ENCODE measurements around the gene KIF5C. TPM values are rescaled to one million over a fixed set of nuclear protein-coding genes. Genes with fewer than 3 reads are reported as not detected.

Gene KIF5C
- 0.01 to 0.09 TPM (median 0.03 TPM) in 3 replicates for polyA plus RNA-seq
- not detected for polyA plus RNA-seq (2011; ENCODE audit: low read depth)
- 0.01 TPM in 1 of 2 replicates, not detected in the other for polyA plus RNA-seq (2011; cell fraction: cytosol; rRNA removed)
- polyA plus RNA-seq (2011; cell fraction: nucleus; rRNA removed): 0.03 and 0.04 TPM in 2 replicates
- 0.05 TPM in 1 of 2 replicates, not detected in the other for polyA plus RNA-seq (2012; ENCODE audit: low replicate concordance)
- polyA minus RNA-seq: not detected in 3 replicates
- not detected for polyA minus RNA-seq (2011; cell fraction: cytosol; rRNA and poly(A)+ RNA removed)
- 0.11 TPM in 1 of 2 replicates, not detected in the other for polyA minus RNA-seq (2011; cell fraction: nucleus; rRNA and poly(A)+ RNA removed)

DNA sequence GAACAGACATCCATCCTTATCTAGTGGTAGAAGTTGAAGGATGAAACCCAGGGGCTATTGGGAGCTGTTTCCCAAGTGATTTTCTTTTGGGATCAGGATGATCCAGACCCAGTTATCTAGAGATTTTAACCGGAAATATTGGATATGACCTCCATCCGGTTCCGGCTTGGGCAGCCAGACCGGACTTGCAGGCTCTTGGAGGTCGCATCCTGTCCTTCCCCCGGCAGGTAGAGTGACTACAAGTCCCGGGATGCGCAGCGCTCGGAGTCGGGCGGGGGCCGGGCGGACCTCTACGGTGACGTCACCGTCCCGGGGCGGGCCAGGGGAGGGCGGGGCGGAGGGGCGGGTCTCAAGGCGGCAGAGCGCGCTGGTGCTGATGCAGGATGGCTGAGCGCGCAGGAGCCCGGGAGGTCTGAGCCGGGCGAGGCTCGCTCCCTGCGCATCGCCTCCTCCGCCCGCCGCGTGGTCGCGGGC, at the start of gene KIF5C:
Gene KIF5C, plus strand, starts transcription at position 360 of the 474 bp plus-strand sequence. CDS start 391 bp downstream, outside the sequence.
- dilution Hi-C loops (cut with MboI; ENCODE audit: extremely low pct_ligation_motif_present, low sequenced_read_pairs): no loop called here
- H3K9me1 ChIP-seq (ENCODE audit: control insufficient read depth, extremely low read depth, insufficient read depth, low read length): no peaks in the 10 kb centered on the region
- DNase-seq (ENCODE audit: low read depth, low spot score) (peak; percentile 9), FAIRE-seq (no peak)
- H3K9ac ChIP-seq (ENCODE audit: control insufficient read depth, extremely low read depth, insufficient read depth, low read length): no peak within 1 kb of the TSS
- no peaks in the 10 kb centered on the region for H3K9me3 ChIP-seq (ENCODE audit: control insufficient read depth, low read depth, low read length)
- TF ChIP-seq, protein P1, sequence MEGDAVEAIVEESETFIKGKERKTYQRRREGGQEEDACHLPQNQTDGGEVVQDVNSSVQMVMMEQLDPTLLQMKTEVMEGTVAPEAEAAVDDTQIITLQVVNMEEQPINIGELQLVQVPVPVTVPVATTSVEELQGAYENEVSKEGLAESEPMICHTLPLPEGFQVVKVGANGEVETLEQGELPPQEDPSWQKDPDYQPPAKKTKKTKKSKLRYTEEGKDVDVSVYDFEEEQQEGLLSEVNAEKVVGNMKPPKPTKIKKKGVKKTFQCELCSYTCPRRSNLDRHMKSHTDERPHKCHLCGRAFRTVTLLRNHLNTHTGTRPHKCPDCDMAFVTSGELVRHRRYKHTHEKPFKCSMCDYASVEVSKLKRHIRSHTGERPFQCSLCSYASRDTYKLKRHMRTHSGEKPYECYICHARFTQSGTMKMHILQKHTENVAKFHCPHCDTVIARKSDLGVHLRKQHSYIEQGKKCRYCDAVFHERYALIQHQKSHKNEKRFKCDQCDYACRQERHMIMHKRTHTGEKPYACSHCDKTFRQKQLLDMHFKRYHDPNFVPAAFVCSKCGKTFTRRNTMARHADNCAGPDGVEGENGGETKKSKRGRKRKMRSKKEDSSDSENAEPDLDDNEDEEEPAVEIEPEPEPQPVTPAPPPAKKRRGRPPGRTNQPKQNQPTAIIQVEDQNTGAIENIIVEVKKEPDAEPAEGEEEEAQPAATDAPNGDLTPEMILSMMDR (optimal IDR thresholded peaks at IDR 0.05 in 1 of 3, IDR thresholded peaks at IDR 0.05 in 1 of 3, conservative IDR thresholded peaks at IDR 0.05 in 1 of 3; ENCODE audit: extremely low read depth in 1 of 3, insufficient read depth in 2 of 3, low read length in 3 of 3): no peak
- TF ChIP-seq EZH2 (IDR thresholded peaks at IDR 0.05; ENCODE audit: low read length): no peak
- no peaks in the 10 kb centered on the region for H3K79me2 ChIP-seq (ENCODE audit: control insufficient read depth, insufficient read depth, low read length)
- H3K27ac ChIP-seq (ENCODE audit: control insufficient read depth, insufficient read depth, low read length): no peak within 1 kb of the TSS
- H3K36me3 ChIP-seq (ENCODE audit: control insufficient read depth in 2 of 2, extremely low read depth in 1 of 2, insufficient read depth in 2 of 2, low read length in 2 of 2): no peaks in the 10 kb centered on the region
- peak within 1 kb of the TSS in 1 of 3 experiments; percentile 11 for H3K4me3 ChIP-seq (ENCODE audit: control insufficient read depth in 2 of 3, extremely low read depth in 1 of 3, insufficient read depth in 2 of 3, low read depth in 1 of 3, low read length in 3 of 3)
- H3K4me2 ChIP-seq (ENCODE audit: control insufficient read depth, extremely low read depth, insufficient read depth, low read depth, low read length): peak within 1 kb of the TSS; percentile 54
- H3K4me1 ChIP-seq (ENCODE audit: control insufficient read depth, extremely low read depth, insufficient read depth, low read length): no peaks in the 10 kb centered on the region
- no peaks in the 10 kb centered on the region for H4K20me1 ChIP-seq (ENCODE audit: control insufficient read depth, extremely low read depth, insufficient read depth, low read length)
- peaks cover 42% of the 10 kb centered on the region for H3K27me3 ChIP-seq (ENCODE audit: control insufficient read depth, extremely low read depth, insufficient read depth, low read length)
- H2AFZ ChIP-seq (ENCODE audit: control insufficient read depth, low read length): no peak within 1 kb of the TSS

DNA sequence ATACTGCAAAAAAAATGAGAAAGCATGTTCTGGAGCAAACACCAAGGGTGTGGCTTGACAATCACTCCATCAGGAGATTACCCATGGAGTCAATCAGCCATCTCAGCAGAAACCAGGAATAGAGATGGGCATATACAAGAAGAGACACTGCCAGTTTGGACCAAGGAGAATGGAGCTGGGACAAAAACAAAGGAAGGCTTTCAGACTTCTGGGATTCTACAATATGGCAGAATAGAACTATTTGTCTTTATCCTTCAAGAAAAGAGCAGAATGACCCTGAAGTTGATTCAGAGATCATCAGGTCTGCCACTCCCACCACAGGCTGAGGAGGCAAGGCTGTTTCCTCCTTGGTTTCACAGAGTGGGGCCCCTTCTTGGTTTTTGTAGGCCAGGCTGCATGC, 48.2 kb upstream of the KIF5C start:
- no peak overlapping the region for H3K27ac ChIP-seq (ENCODE audit: control insufficient read depth, insufficient read depth, low read length)
- DNase-seq (ENCODE audit: low read depth, low spot score) (no peak), FAIRE-seq (no peak)
- H3K9me3 ChIP-seq (ENCODE audit: control insufficient read depth, low read depth, low read length): no peaks in the 10 kb centered on the region
- peaks cover 3% of the 10 kb centered on the region for H3K27me3 ChIP-seq (ENCODE audit: control insufficient read depth, extremely low read depth, insufficient read depth, low read length)
- no peak overlapping the region for H2AFZ ChIP-seq (ENCODE audit: control insufficient read depth, low read length)
- no peaks in the 10 kb centered on the region for H3K36me3 ChIP-seq (ENCODE audit: control insufficient read depth in 2 of 2, extremely low read depth in 1 of 2, insufficient read depth in 2 of 2, low read length in 2 of 2)
- no peaks in the 10 kb centered on the region for H3K79me2 ChIP-seq (ENCODE audit: control insufficient read depth, insufficient read depth, low read length)
- H3K4me2 ChIP-seq (ENCODE audit: control insufficient read depth, extremely low read depth, insufficient read depth, low read depth, low read length): no peak overlapping the region
- no peaks in the 10 kb centered on the region for H3K4me1 ChIP-seq (ENCODE audit: control insufficient read depth, extremely low read depth, insufficient read depth, low read length)
- no peaks in the 10 kb centered on the region for H3K9me1 ChIP-seq (ENCODE audit: control insufficient read depth, extremely low read depth, insufficient read depth, low read length)
- TF ChIP-seq, protein P1 (optimal IDR thresholded peaks at IDR 0.05 in 1 of 3, IDR thresholded peaks at IDR 0.05 in 1 of 3, conservative IDR thresholded peaks at IDR 0.05 in 1 of 3; ENCODE audit: extremely low read depth in 1 of 3, insufficient read depth in 2 of 3, low read length in 3 of 3): no peak
- TF ChIP-seq EZH2 (IDR thresholded peaks at IDR 0.05; ENCODE audit: low read length): no peak
- H3K4me3 ChIP-seq (ENCODE audit: control insufficient read depth in 2 of 3, extremely low read depth in 1 of 3, insufficient read depth in 2 of 3, low read depth in 1 of 3, low read length in 3 of 3): no peak overlapping the region
- dilution Hi-C loops (cut with MboI; ENCODE audit: extremely low pct_ligation_motif_present, low sequenced_read_pairs): no loop called here
- H4K20me1 ChIP-seq (ENCODE audit: control insufficient read depth, extremely low read depth, insufficient read depth, low read length): no peaks in the 10 kb centered on the region
- H3K9ac ChIP-seq (ENCODE audit: control insufficient read depth, extremely low read depth, insufficient read depth, low read length): no peak overlapping the region
